ENCODE data around the gene FASN. TPM values are rescaled to one million over a fixed set of nuclear protein-coding genes. Genes with fewer than 3 reads are reported as not detected.

Gene FASN
- total RNA-seq, 1 experiment from 2014 or later, result 372 TPM

GRCh38 chr17:82037889-82038195 lies 60.2 kb downstream of the FASN start:
- no peaks in the 10 kb centered on the region for H3K27me3 Mint-ChIP-seq (ENCODE audit: unreplicated experiment)
- H3K27ac Mint-ChIP-seq (ENCODE audit: unreplicated experiment), result peak overlapping the region; percentile 31
- no TSS peak for BruUV-seq (replicated peaks)
- H3K9me3 Mint-ChIP-seq (ENCODE audit: low read depth, unreplicated experiment), result no peaks in the 10 kb centered on the region
- CTCF ChIA-PET, result interaction anchor here (0.6 to 1.4 kb wide), 8 partner anchors 13 to 220 kb away, joined by 3 to 24 read pairs (median 4); partner anchors contain the start of genes CENPX, GPS1, LRRC45 and RFNG
- intact Hi-C loops (cut with micrococcal nuclease; ENCODE audit: unreplicated experiment), result no loop called here
- TF ChIP-seq CTCF (IDR thresholded peaks at IDR 0.05; ENCODE audit: unreplicated experiment), result no peak
- no peak for DNase-seq
- H3K4me3 Mint-ChIP-seq (ENCODE audit: low read depth, unreplicated experiment), result peak overlapping the region; percentile 86
- H3K36me3 Mint-ChIP-seq (ENCODE audit: insufficient read depth, unreplicated experiment), result peaks cover 23% of the 10 kb centered on the region
- peaks cover 7% of the 10 kb centered on the region for H3K4me1 Mint-ChIP-seq (ENCODE audit: low read depth, unreplicated experiment)

- DNase-seq, result peak; percentile 98
- intact Hi-C loops (cut with micrococcal nuclease; ENCODE audit: unreplicated experiment), result no loop called here
- Mint-ChIP-seq H3K4me3 (ENCODE audit: low read depth, unreplicated experiment) (peak within 1 kb of the TSS; percentile 86), H3K27me3 (ENCODE audit: unreplicated experiment) (no peaks in the 10 kb centered on the region), H3K36me3 (ENCODE audit: insufficient read depth, unreplicated experiment) (peaks cover 26% of the 10 kb centered on the region), H3K27ac (ENCODE audit: unreplicated experiment) (peak within 1 kb of the TSS; percentile 31), H3K9me3 (ENCODE audit: low read depth, unreplicated experiment) (no peaks in the 10 kb centered on the region), H3K4me1 (ENCODE audit: low read depth, unreplicated experiment) (peaks cover 7% of the 10 kb centered on the region)
- TF ChIP-seq CTCF (IDR thresholded peaks at IDR 0.05; ENCODE audit: unreplicated experiment), result peak; percentile 84
- CTCF ChIA-PET, result interaction anchor here (0.6 to 1.4 kb wide), 9 partner anchors 13 to 219 kb away, joined by 3 to 24 read pairs (median 4); partner anchors contain the start of genes CENPX, GPS1, LRRC45 and RFNG
- BruUV-seq (replicated peaks), result no TSS peak
These were observed 60.7 kb downstream of the FASN start, which contains the start of gene DCXR for GRCh38 chr17:82037092-82037888. Gene DCXR (minus strand): TSS chr17:82037697. CDS start chr17:82037682, 15 bp downstream.

GRCh38 chr17:82036634-82037091 lies 61.4 kb downstream of the FASN start:
- CTCF ChIA-PET, result interaction anchor here (0.8 kb wide), 1 partner anchor 30 kb away, joined by 3 read pairs; no protein-coding TSS in a partner anchor
- Mint-ChIP-seq H3K27ac (ENCODE audit: unreplicated experiment) (no peak overlapping the region), H3K27me3 (ENCODE audit: unreplicated experiment) (no peaks in the 10 kb centered on the region), H3K9me3 (ENCODE audit: low read depth, unreplicated experiment) (no peaks in the 10 kb centered on the region), H3K36me3 (ENCODE audit: insufficient read depth, unreplicated experiment) (peaks cover 30% of the 10 kb centered on the region), H3K4me1 (ENCODE audit: low read depth, unreplicated experiment) (peaks cover 7% of the 10 kb centered on the region), H3K4me3 (ENCODE audit: low read depth, unreplicated experiment) (peak overlapping the region; percentile 86)
- BruUV-seq (replicated peaks), result no TSS peak
- intact Hi-C loops (cut with micrococcal nuclease; ENCODE audit: unreplicated experiment), result no loop called here
- TF ChIP-seq CTCF (IDR thresholded peaks at IDR 0.05; ENCODE audit: unreplicated experiment), result no peak
- no peak for DNase-seq

- Mint-ChIP-seq H3K27ac (ENCODE audit: unreplicated experiment) (no peak overlapping the region), H3K36me3 (ENCODE audit: insufficient read depth, unreplicated experiment) (peaks cover 30% of the 10 kb centered on the region), H3K4me1 (ENCODE audit: low read depth, unreplicated experiment) (peaks cover 7% of the 10 kb centered on the region), H3K9me3 (ENCODE audit: low read depth, unreplicated experiment) (no peaks in the 10 kb centered on the region), H3K4me3 (ENCODE audit: low read depth, unreplicated experiment) (peak overlapping the region; percentile 86), H3K27me3 (ENCODE audit: unreplicated experiment) (no peaks in the 10 kb centered on the region)
- TSS peak; percentile 84 for BruUV-seq (replicated peaks)
- DNase-seq, result no peak
- intact Hi-C loops (cut with micrococcal nuclease; ENCODE audit: unreplicated experiment), result no loop called here
- TF ChIP-seq CTCF (IDR thresholded peaks at IDR 0.05; ENCODE audit: unreplicated experiment), result no peak
- CTCF ChIA-PET, result interaction anchor here (0.8 kb wide), 1 partner anchor 31 kb away, joined by 3 read pairs; no protein-coding TSS in a partner anchor
These were observed 61.9 kb downstream of the FASN start for GRCh38 chr17:82035956-82036633.
